ENCODE measurements around the gene XPO6.
A peak's percentile ranks its signal among the peaks of the same experiment; 100 is the strongest.

The XPO6 gene

GRCh38 chr16:28183484-28183883, 28.3 kb downstream of the XPO6 start:
- DNase-seq (ENCODE audit: low read depth), result no peak

- DNase-seq (ENCODE audit: low read depth), result no peak
Measured at GRCh38 chr16:28182801-28183200, 29.0 kb downstream of the XPO6 start.

- DNase-seq (ENCODE audit: low read depth), result peak; percentile 56
Measured at GRCh38 chr16:28182183-28182582, 29.6 kb downstream of the XPO6 start.

GRCh38 chr16:28181515-28181914, 30.2 kb downstream of the XPO6 start:
- DNase-seq (ENCODE audit: low read depth), result no peak

GRCh38 chr16:28180655-28181460, 30.9 kb downstream of the XPO6 start:
- DNase-seq (ENCODE audit: low read depth), result no peak

- no peak for DNase-seq (ENCODE audit: low read depth)
Measured at GRCh38 chr16:28179354-28179753, 32.4 kb downstream of the XPO6 start.

GRCh38 chr16:28175715-28176114, 36.0 kb downstream of the XPO6 start:
- no peak for DNase-seq (ENCODE audit: low read depth)

GRCh38 chr16:28172336-28172735, 39.4 kb downstream of the XPO6 start:
- no peak for DNase-seq (ENCODE audit: low read depth)

GRCh38 chr16:28171816-28172215, 39.9 kb downstream of the XPO6 start:
- DNase-seq (ENCODE audit: low read depth), result no peak

- DNase-seq (ENCODE audit: low read depth), result no peak
Measured at GRCh38 chr16:28168991-28169554, 42.7 kb downstream of the XPO6 start.

GRCh38 chr16:28167730-28168129, 44.0 kb downstream of the XPO6 start:
- DNase-seq (ENCODE audit: low read depth), result no peak

GRCh38 chr16:28167221-28167620, 44.5 kb downstream of the XPO6 start:
- no peak for DNase-seq (ENCODE audit: low read depth)

- peak; percentile 10 for DNase-seq (ENCODE audit: low read depth)
Measured at GRCh38 chr16:28166394-28167208, 45.2 kb downstream of the XPO6 start.

GRCh38 chr16:28165598-28165997, 46.2 kb downstream of the XPO6 start:
- DNase-seq (ENCODE audit: low read depth), result no peak

GRCh38 chr16:28164140-28164539, 47.6 kb downstream of the XPO6 start:
- no peak for DNase-seq (ENCODE audit: low read depth)

GRCh38 chr16:28163699-28164098, 48.1 kb downstream of the XPO6 start:
- DNase-seq (ENCODE audit: low read depth), result no peak

GRCh38 chr16:28162326-28162877, 49.4 kb downstream of the XPO6 start:
- no peak for DNase-seq (ENCODE audit: low read depth)

GRCh38 chr16:28161626-28162025, 50.1 kb downstream of the XPO6 start:
- DNase-seq (ENCODE audit: low read depth), result no peak

GRCh38 chr16:28158136-28158535, 53.6 kb downstream of the XPO6 start:
- no peak for DNase-seq (ENCODE audit: low read depth)

GRCh38 chr16:28156056-28156680, 55.6 kb downstream of the XPO6 start:
- DNase-seq (ENCODE audit: low read depth), result no peak

- no peak for DNase-seq (ENCODE audit: low read depth)
Measured at GRCh38 chr16:28155293-28155692, 56.5 kb downstream of the XPO6 start.

GRCh38 chr16:28151180-28151579, 60.6 kb downstream of the XPO6 start:
- DNase-seq (ENCODE audit: low read depth), result no peak
